ENCODE results near the gene CRTC1. TPM values are rescaled to one million over a fixed set of nuclear protein-coding genes. Genes with fewer than 3 reads are reported as not detected.

The CRTC1 gene
- total RNA-seq, 1 experiment from 2014 or later = 3.7 TPM

- H4K20me1 ChIP-seq (ENCODE audit: insufficient read depth, low read depth, low read length) = peaks cover 32% of the 10 kb centered on the region
- H2AFZ ChIP-seq (ENCODE audit: low read length) = no peak overlapping the region
- peaks cover 13% of the 10 kb centered on the region for H3K36me3 ChIP-seq (ENCODE audit: insufficient read depth, low read length)
- H3K4me2 ChIP-seq (ENCODE audit: low read depth, low read length, poor library complexity, severe bottlenecking) = no peak overlapping the region
- H3K9me2 ChIP-seq (replicated peaks; ENCODE audit: insufficient read depth, low read length) = no peaks in the 10 kb centered on the region
- H3K4me3 ChIP-seq (ENCODE audit: low read length) = no peak overlapping the region
- DNase-seq = no peak
- peaks cover 17% of the 10 kb centered on the region for H3K4me1 ChIP-seq (ENCODE audit: low read length)
- no peak overlapping the region for H3K27ac ChIP-seq (ENCODE audit: low read length)
- no peaks in the 10 kb centered on the region for H3K27me3 ChIP-seq (ENCODE audit: low read length)
- H3K79me2 ChIP-seq (ENCODE audit: low read length) = peaks cover 36% of the 10 kb centered on the region
- H3K9me3 ChIP-seq (ENCODE audit: low read length) = peaks cover 4% of the 10 kb centered on the region
- no peak overlapping the region for H3K9ac ChIP-seq (ENCODE audit: low read length)
These were observed 147.0 kb downstream of the CRTC1 start for GRCh38 chr19:18830488-18830887.

GRCh38 chr19:18831524-18832305 lies 148.2 kb downstream of the CRTC1 start, which contains the start of gene UPF1:
TSS of gene UPF1 (plus strand) at chr19:18831959. CDS start at chr19:18832210, 251 bp downstream.
- H4K20me1 ChIP-seq (ENCODE audit: insufficient read depth, low read depth, low read length) = peaks cover 44% of the 10 kb centered on the region
- H3K4me3 ChIP-seq (ENCODE audit: low read length) = peak within 1 kb of the TSS; percentile 99
- H3K27ac ChIP-seq (ENCODE audit: low read length) = peak within 1 kb of the TSS; percentile 74
- H3K9me3 ChIP-seq (ENCODE audit: low read length) = peaks cover 4% of the 10 kb centered on the region
- no peaks in the 10 kb centered on the region for H3K9me2 ChIP-seq (replicated peaks; ENCODE audit: insufficient read depth, low read length)
- peak; percentile 98 for DNase-seq
- H3K27me3 ChIP-seq (ENCODE audit: low read length) = no peaks in the 10 kb centered on the region
- peak within 1 kb of the TSS; percentile 96 for H3K4me2 ChIP-seq (ENCODE audit: low read depth, low read length, poor library complexity, severe bottlenecking)
- peak within 1 kb of the TSS; percentile 100 for H3K9ac ChIP-seq (ENCODE audit: low read length)
- H3K36me3 ChIP-seq (ENCODE audit: insufficient read depth, low read length) = peaks cover 19% of the 10 kb centered on the region
- peak within 1 kb of the TSS; percentile 100 for H2AFZ ChIP-seq (ENCODE audit: low read length)
- peaks cover 48% of the 10 kb centered on the region for H3K79me2 ChIP-seq (ENCODE audit: low read length)
- H3K4me1 ChIP-seq (ENCODE audit: low read length) = peaks cover 17% of the 10 kb centered on the region

Other genes starting within 250 kb of the CRTC1 start
- gene ISYNA1, start 245.5 kb upstream of the CRTC1 start, total RNA-seq (2014; rRNA removed; shearing (Covaris generic); ENCODE audit: low replicate concordance) = 4.1 and 10.0 TPM in 2 replicates
- 10.9 and 14.8 TPM in 2 replicates for gene ELL, start 161.6 kb upstream of the CRTC1 start, total RNA-seq (2014; rRNA removed; shearing (Covaris generic); ENCODE audit: low replicate concordance)
- 92.6 and 255 TPM in 2 replicates for gene FKBP8, start 140.1 kb upstream of the CRTC1 start, total RNA-seq (2014; rRNA removed; shearing (Covaris generic); ENCODE audit: low replicate concordance)
- 103 and 128 TPM in 2 replicates for gene KXD1, start 125.8 kb upstream of the CRTC1 start, total RNA-seq (2014; rRNA removed; shearing (Covaris generic); ENCODE audit: low replicate concordance)
- 881 and 1,597 TPM in 2 replicates for gene UBA52, start 111.8 kb upstream of the CRTC1 start, total RNA-seq (2014; rRNA removed; shearing (Covaris generic); ENCODE audit: low replicate concordance)
- 45.7 and 76.8 TPM in 2 replicates for gene REX1BD, start 94.9 kb upstream of the CRTC1 start, total RNA-seq (2014; rRNA removed; shearing (Covaris generic); ENCODE audit: low replicate concordance)
- 3.0 TPM in 1 of 2 replicates, not detected in the other for gene CRLF1, start 76.9 kb upstream of the CRTC1 start, total RNA-seq (2014; rRNA removed; shearing (Covaris generic); ENCODE audit: low replicate concordance)
- 0.43 and 2.5 TPM in 2 replicates for gene TMEM59L, start 70.8 kb upstream of the CRTC1 start, total RNA-seq (2014; rRNA removed; shearing (Covaris generic); ENCODE audit: low replicate concordance)
- 3.7 and 4.0 TPM in 2 replicates for gene KLHL26, start 46.7 kb upstream of the CRTC1 start, total RNA-seq (2014; rRNA removed; shearing (Covaris generic); ENCODE audit: low replicate concordance)
- gene COMP, start 107.6 kb downstream of the CRTC1 start, total RNA-seq (2014; rRNA removed; shearing (Covaris generic); ENCODE audit: low replicate concordance) = not detected in 2 replicates
- gene UPF1, start 148.3 kb downstream of the CRTC1 start, total RNA-seq (2014; rRNA removed; shearing (Covaris generic); ENCODE audit: low replicate concordance) = 30.6 and 85.5 TPM in 2 replicates
- gene CERS1, start 212.5 kb downstream of the CRTC1 start, total RNA-seq (2014; rRNA removed; shearing (Covaris generic); ENCODE audit: low replicate concordance) = not detected in 2 replicates
- gene COPE, start 235.7 kb downstream of the CRTC1 start, total RNA-seq (2014; rRNA removed; shearing (Covaris generic); ENCODE audit: low replicate concordance) = 145 and 153 TPM in 2 replicates
- gene DDX49, start 236.0 kb downstream of the CRTC1 start, total RNA-seq (2014; rRNA removed; shearing (Covaris generic); ENCODE audit: low replicate concordance) = 49.3 and 74.5 TPM in 2 replicates

Data from Karpas-422 (cell line).